Epithelial cell of proximal tubule (primary cell): ENCODE measurements around the gene CEP112. TPM values are rescaled to one million over a fixed set of nuclear protein-coding genes. Genes with fewer than 3 reads are reported as not detected.

Experiments
- DNase-seq: peaks from one replicate; pipeline ENCODE4 v3.0.0-alpha.2; 2011; ENCODE audit warnings: low read depth
- H3K4me3 ChIP-seq: 2 replicates; pipeline ENCODE4 v1.5.1; 2011; ENCODE audit warnings: low read depth, mild to moderate bottlenecking, low read length
- CTCF ChIP-seq: conservative IDR thresholded peaks from 2 replicates; pipeline ENCODE4 v1.5.1; 2012; ENCODE audit warnings: low read depth, mild to moderate bottlenecking, low read length
- total RNA-seq: library from RNA; depleted of rRNA; stranded (reverse); fragments of >200 nt; gene quantifications from 2 replicates; pipeline ENCODE4 v1.2.3, GENCODE V29; 2015

Gene CEP112
- total RNA-seq, 1 donor from 2014 or later, result 4.7 TPM

DNA sequence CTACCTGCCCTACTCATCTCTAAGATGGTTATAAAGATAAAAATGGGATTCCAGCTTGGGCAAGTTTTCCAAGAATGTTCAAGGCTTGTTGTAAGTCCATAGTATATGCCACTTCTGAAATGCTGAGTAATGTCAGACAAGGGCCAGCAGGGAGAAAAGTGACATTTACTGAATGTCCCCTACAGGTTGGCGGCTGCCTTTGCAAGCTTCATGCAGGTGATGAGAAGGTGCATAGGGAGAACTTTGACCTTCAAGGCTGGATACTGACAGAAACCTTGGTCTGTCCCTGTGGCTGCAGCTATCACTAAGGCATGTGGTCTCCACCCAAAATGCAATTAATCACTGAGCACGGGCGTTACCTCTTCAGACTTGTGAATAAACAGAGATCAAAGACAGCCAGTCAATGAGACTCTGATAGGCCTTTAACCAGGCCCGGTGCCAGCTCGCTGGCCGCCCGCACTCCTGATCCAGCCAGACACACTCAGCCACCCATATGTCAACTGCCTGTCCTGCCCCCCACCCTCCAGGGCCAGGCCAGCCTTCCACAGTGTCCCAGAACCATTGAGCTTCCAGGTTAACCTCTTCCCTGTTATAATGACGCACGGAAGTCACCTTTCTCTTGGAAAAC, 603.6 kb downstream of the CEP112 start:
- no peak overlapping the region for H3K4me3 ChIP-seq
- no peak for TF ChIP-seq CTCF
- no peak for DNase-seq

- no peak for TF ChIP-seq CTCF
- DNase-seq, result no peak
- no peak overlapping the region for H3K4me3 ChIP-seq
Measured at GRCh38 chr17:65587534-65588180, 604.3 kb downstream of the CEP112 start.

DNA sequence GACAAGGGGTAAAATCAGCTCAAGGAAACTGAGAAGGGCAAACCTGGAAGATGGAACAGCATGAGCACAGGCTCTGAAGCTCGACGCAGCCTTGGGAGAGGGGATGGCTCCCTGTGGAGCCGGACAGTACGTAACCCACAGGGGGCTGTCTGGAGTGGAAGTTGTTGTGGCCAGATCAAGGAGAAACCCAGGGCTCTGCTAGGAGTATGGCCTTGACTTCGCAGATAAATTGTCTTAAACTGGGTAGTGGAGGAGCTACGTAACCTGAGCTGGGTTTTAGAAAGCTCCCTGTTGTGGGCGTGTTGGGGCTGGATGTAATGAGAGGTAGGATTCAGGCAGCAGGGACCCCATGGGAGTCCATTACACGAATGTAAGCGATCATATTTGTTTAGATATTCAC, 605.0 kb downstream of the CEP112 start:
- no peak for DNase-seq
- no peak for TF ChIP-seq CTCF
- no peak overlapping the region for H3K4me3 ChIP-seq

Other genes with a start within 250 kb of the CEP112 start
- gene APOH, start 37.3 kb upstream of the CEP112 start, total RNA-seq, result not detected in 2 replicates
- gene PRKCA, start 110.5 kb upstream of the CEP112 start, total RNA-seq, result 6.7 and 10.3 TPM in 2 replicates